ENCODE measurements around the gene THOC6. TPM values are rescaled to one million over a fixed set of nuclear protein-coding genes. Genes with fewer than 3 reads are reported as not detected.
A peak's percentile ranks its signal among the peaks of the same experiment; 100 is the strongest.
"Not testable (repeated sequence)": the region's sequence is repeated elsewhere in the genome, so short reads cannot be mapped to it uniquely, and the experiment has no call there.

The THOC6 gene
- total RNA-seq, 1 experiment from 2014 or later, result 68.2 TPM

GRCh38 chr16:3072576-3073263, 48.9 kb downstream of the THOC6 start:
- not testable (repeated sequence) for H3K4ac ChIP-seq (ENCODE audit: low read depth, low read length); DNase-seq; H2BK120ac ChIP-seq (ENCODE audit: low read depth, low read length, poor library complexity, severe bottlenecking); H3K4me2 ChIP-seq (ENCODE audit: insufficient read depth, insufficient read length, low read length); H3K9me3 Mint-ChIP-seq; H4K91ac ChIP-seq (ENCODE audit: insufficient read length, low read depth, low read length); H2BK15ac ChIP-seq (ENCODE audit: low read depth, low read length); H2BK20ac ChIP-seq (ENCODE audit: low read depth, low read length, poor library complexity, severe bottlenecking); H3K79me1 ChIP-seq (ENCODE audit: insufficient read depth, low read depth, low read length, poor library complexity, severe bottlenecking); H3K9me3 ChIP-seq (ENCODE audit: control insufficient read depth, low read depth, low read length); H2BK12ac ChIP-seq (ENCODE audit: insufficient read length, low read depth, low read length); H3K18ac ChIP-seq (ENCODE audit: insufficient read length, low read depth, low read length); H4K8ac ChIP-seq (replicated peaks; ENCODE audit: insufficient read length, low read depth, low read length); H3K27ac ChIP-seq (ENCODE audit: insufficient read length, low read depth, low read length); H3K36me3 Mint-ChIP-seq (ENCODE audit: insufficient read depth in 1 of 3, low read depth in 3 of 3); H3K23ac ChIP-seq (ENCODE audit: insufficient read length, low read depth, low read length); H3K4me1 ChIP-seq (ENCODE audit: insufficient read depth, low read length); H3T11ph ChIP-seq (ENCODE audit: low read length); H3K9ac ChIP-seq (ENCODE audit: extremely low read depth, insufficient read length, low read length); H4K20me1 ChIP-seq (ENCODE audit: control insufficient read depth, insufficient read depth, insufficient read length); H3K23me2 ChIP-seq (ENCODE audit: insufficient read length, low read depth, low read length, poor library complexity, severe bottlenecking); H3K27me3 ChIP-seq (ENCODE audit: insufficient read depth, low read length); H3K14ac ChIP-seq (ENCODE audit: insufficient read depth, low read length); H2AK5ac ChIP-seq (ENCODE audit: insufficient read length, low read length); H4K5ac ChIP-seq (ENCODE audit: insufficient read length, low read depth, low read length); H3K79me2 ChIP-seq (ENCODE audit: insufficient read depth, low read length); H3K56ac ChIP-seq (ENCODE audit: insufficient read length, low read depth, low read length); H2BK5ac ChIP-seq (ENCODE audit: insufficient read length, low read length); H2AFZ ChIP-seq (ENCODE audit: low read length); H3K27ac Mint-ChIP-seq; H3K4me3 Mint-ChIP-seq
- peaks cover 22 to 29% of the 10 kb centered on the region in 2 experiments for H3K4me1 Mint-ChIP-seq
- H3K27me3 Mint-ChIP-seq (ENCODE audit: low read depth), result peaks cover 17% of the 10 kb centered on the region
- peak; percentile 45 for TF ChIP-seq CTCF (conservative IDR thresholded peaks at IDR 0.05)
- WGBS (ENCODE audit: extremely low coverage, insufficient read length, low lambda C conversion rate), result no CpG with 5 or more reads among the region's 18 CpGs

All from H9 (cell line).